Left lung (tissue), 10 donors: ENCODE data around the gene ARL2BP. TPM values are rescaled to one million over a fixed set of nuclear protein-coding genes. Genes with fewer than 3 reads are reported as not detected.

Experiments used
- ATAC-seq: fragments of 200-7000 bp; cut with Tn5 transposase; one replicate; pipeline ENCODE4 v1.9.1; 2020; ENCODE audit warnings: moderate library complexity
- DNase-seq, 4 donors: peaks; one replicate each; pipeline ENCODE4 v3.0.0-alpha.2; 2013 to 2020
- H3K27ac ChIP-seq, 2 donors: fragments of 200-600 bp; sonication (generic) in 1 of 2; one replicate each; pipeline versions ENCODE4 v1.5.0 to v1.8.0; 2020 to 2021
- H3K27me3 ChIP-seq, 2 donors: fragments of 200-600 bp; sonication (generic) in 1 of 2; one replicate each; pipeline versions ENCODE4 v1.5.0 to v1.8.0; 2020 to 2021
- H3K36me3 ChIP-seq, 2 donors: fragments of 200-600 bp; sonication (generic) in 1 of 2; one replicate each; pipeline versions ENCODE4 v1.5.0 to v1.8.0; 2020 to 2021
- H3K4me1 ChIP-seq, 2 donors: fragments of 200-600 bp; one replicate each; pipeline ENCODE4 v1.8.0; 2021
- H3K4me3 ChIP-seq, 2 donors: fragments of 200-600 bp; sonication (generic) in 1 of 2; one replicate each; pipeline versions ENCODE4 v1.5.0 to v1.8.0; 2020 to 2021; ENCODE audit warnings: mild to moderate bottlenecking in 1 of 2
- H3K9me3 ChIP-seq, 2 donors: fragments of 200-600 bp; sonication (generic) in 1 of 2; one replicate each; pipeline versions ENCODE4 v1.5.0 to v1.8.0; 2020 to 2021
- CTCF ChIP-seq, 2 donors: fragments of 200-600 bp; sonication (generic) in 1 of 2; IDR thresholded peaks; one replicate each; pipeline versions ENCODE4 v1.5.0 to v1.8.0; 2021; ENCODE audit warnings: antibody characterized with exemption in 2 of 2
- intact Hi-C, 2 donors: fragments of 100-400 bp; cut with DNase I; formaldehyde crosslinking; loops; one replicate each; pipeline versions ENCODE4 v1.11.2 to v1.14.2; 2022
- polyA plus RNA-seq, 6 donors: library from polyadenylated mRNA; unstranded; fragments of 120-200 nt; gene quantifications; one replicate each; pipeline ENCODE4 v1.2.1, GENCODE V29; 2013; ENCODE audit not compliant: insufficient read length in 6 of 6
- total RNA-seq, 2 donors: library from RNA; stranded (reverse); fragmentation: NEBNext Ultra II Directional; extraction: Animal tissue kit (Norgen Biotek cat#: 25700); gene quantifications; one replicate each; pipeline ENCODE4 v1.2.1, GENCODE V29; 2021
- donor health status: DM: no; HTN: yes; CAD: no.
- donor health status: DM: no; HTN: no; CAD: no.

ARL2BP gene
- total and polyA plus RNA-seq, 8 donors: 51.4 to 76.1 (median 67.4) TPM

- ATAC-seq (no peak), DNase-seq (no peak)
- H3K36me3 ChIP-seq: peaks cover 0 to 29% of the 10 kb centered on the region in 2 donors
- H3K4me3 ChIP-seq: no peak overlapping the region
- H3K4me1 ChIP-seq: no peaks in the 10 kb centered on the region
- intact Hi-C loops: no loop called here
- TF ChIP-seq CTCF (IDR thresholded peaks at IDR 0.05): no peak
- H3K27me3 ChIP-seq: no peaks in the 10 kb centered on the region
- H3K9me3 ChIP-seq: no peaks in the 10 kb centered on the region
- H3K27ac ChIP-seq: no peak overlapping the region
These were observed 42.8 kb upstream of the ARL2BP start for GRCh38 chr16:57202095-57202886.

GRCh38 chr16:57203451-57203850, 41.6 kb upstream of the ARL2BP start:
- Histone ChIP-seq H3K4me1 (no peaks in the 10 kb centered on the region), H3K9me3 (no peaks in the 10 kb centered on the region), H3K27ac (no peak overlapping the region), H3K4me3 (no peak overlapping the region), H3K36me3 (peaks cover 0 to 40% of the 10 kb centered on the region in 2 donors), H3K27me3 (no peaks in the 10 kb centered on the region)
- no peak for TF ChIP-seq CTCF (IDR thresholded peaks at IDR 0.05)
- intact Hi-C loops: no loop called here
- no peak for ATAC-seq
- DNase-seq: no peak

DNA sequence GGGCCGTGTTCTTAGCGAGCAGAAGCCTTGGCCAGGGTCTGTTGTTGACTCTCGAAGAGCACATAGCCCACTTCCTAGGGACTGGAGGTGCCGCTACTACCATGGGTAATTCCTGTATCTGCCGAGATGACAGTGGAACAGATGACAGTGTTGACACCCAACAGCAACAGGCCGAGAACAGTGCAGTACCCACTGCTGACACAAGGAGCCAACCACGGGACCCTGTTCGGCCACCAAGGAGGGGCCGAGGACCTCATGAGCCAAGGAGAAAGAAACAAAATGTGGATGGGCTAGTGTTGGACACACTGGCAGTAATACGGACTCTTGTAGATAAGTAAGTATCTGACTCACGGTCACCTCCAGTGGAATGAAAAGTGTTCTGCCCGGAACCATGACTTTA, 40.4 kb upstream of the ARL2BP start:
- peaks cover 0 to 53% of the 10 kb centered on the region in 2 donors for H3K36me3 ChIP-seq
- no peak overlapping the region for H3K27ac ChIP-seq
- no peaks in the 10 kb centered on the region for H3K4me1 ChIP-seq
- TF ChIP-seq CTCF (IDR thresholded peaks at IDR 0.05): no peak
- H3K9me3 ChIP-seq: no peaks in the 10 kb centered on the region
- no peaks in the 10 kb centered on the region for H3K27me3 ChIP-seq
- intact Hi-C loops: no loop called here
- ATAC-seq (no peak), DNase-seq (no peak)
- no peak overlapping the region for H3K4me3 ChIP-seq

DNA sequence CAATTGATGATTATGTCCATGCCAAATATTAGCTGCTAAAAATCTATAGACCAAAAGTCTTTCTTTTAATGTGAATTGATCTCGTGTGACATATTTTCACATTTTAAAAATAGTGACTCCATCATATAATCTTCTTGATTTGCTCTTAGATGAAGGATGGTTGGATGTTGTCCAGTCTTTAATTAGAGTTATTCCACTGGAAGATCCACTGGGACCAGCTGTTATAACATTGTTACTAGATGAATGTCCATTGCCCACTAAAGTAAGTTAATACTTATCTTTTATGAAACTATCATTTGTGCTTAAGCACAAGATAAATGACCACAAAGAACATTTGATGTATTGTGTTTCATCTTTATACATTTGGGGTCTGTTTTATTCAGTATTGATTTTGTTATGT, 36.1 kb upstream of the ARL2BP start:
- intact Hi-C loops: no loop called here
- H3K36me3 ChIP-seq: peaks cover 0 to 94% of the 10 kb centered on the region in 2 donors
- ATAC-seq: no peak

More for the DNA sequence above, 36.1 kb upstream of the ARL2BP start:
- no peak for DNase-seq
- no peak for TF ChIP-seq CTCF (IDR thresholded peaks at IDR 0.05)
- Histone ChIP-seq H3K27me3 (no peaks in the 10 kb centered on the region), H3K4me1 (no peaks in the 10 kb centered on the region), H3K9me3 (no peaks in the 10 kb centered on the region), H3K27ac (no peak overlapping the region), H3K4me3 (no peak overlapping the region)
